Stimulated activated CD4-positive, alpha-beta T cell treated with anti-CD3 and anti-CD28 coated beads, Interleukin-2, amount 100 ng/mL, for 4 hours (primary cell): ENCODE measurements around the gene PLEKHM3.
"Not testable (repeated sequence)": the region's sequence is repeated elsewhere in the genome, so short reads cannot be mapped to it uniquely, and the experiment has no call there.

Source experiments
- DNase-seq: peaks from one replicate; pipeline ENCODE4 v3.0.0-alpha.2; 2020; ENCODE audit warnings: low read depth

PLEKHM3 gene

DNA sequence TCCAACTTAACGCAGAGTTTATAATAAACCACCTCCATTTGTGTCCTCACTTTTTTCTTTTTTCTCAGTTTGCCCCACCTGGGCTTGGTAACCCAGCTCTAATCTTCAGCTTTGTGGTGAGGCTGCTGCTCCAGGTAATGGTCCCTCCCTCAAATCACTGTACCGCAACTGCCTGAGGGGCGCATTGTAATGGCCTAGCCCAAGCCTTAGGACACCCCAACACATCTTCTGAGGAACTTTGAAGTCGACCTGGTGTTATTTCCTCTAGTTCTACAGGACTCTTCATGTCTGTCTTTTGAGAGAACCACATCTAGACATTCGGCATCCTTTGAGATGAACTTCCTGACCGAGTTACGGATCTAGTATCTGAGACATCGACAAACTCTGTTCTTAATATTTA is 99.7 kb downstream of the PLEKHM3 start:
- DNase-seq: no peak

DNA sequence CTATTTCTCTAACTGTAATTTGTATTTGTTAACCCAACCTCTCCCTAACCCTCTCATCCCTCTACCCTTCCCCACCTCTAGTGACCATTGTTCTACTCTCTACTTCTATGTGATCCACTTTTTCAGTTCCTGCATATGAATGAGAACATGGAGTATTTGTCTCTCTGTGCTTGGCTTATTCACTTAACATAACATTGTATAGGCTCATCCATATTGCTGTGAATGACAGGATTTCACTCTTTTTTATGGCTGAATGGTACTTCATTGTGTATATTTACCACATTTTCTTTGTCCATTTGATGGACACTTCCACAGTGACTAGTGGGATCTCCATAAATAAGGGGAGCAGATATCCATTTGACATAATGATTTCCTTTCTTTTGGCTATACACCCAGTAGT is 103.7 kb downstream of the PLEKHM3 start:
- no peak for DNase-seq

GRCh38 chr2:207920721-207921120 is 104.6 kb downstream of the PLEKHM3 start:
- DNase-seq: no peak

- DNase-seq: no peak
Measured at GRCh38 chr2:207920321-207920720, 105.0 kb downstream of the PLEKHM3 start.

DNA sequence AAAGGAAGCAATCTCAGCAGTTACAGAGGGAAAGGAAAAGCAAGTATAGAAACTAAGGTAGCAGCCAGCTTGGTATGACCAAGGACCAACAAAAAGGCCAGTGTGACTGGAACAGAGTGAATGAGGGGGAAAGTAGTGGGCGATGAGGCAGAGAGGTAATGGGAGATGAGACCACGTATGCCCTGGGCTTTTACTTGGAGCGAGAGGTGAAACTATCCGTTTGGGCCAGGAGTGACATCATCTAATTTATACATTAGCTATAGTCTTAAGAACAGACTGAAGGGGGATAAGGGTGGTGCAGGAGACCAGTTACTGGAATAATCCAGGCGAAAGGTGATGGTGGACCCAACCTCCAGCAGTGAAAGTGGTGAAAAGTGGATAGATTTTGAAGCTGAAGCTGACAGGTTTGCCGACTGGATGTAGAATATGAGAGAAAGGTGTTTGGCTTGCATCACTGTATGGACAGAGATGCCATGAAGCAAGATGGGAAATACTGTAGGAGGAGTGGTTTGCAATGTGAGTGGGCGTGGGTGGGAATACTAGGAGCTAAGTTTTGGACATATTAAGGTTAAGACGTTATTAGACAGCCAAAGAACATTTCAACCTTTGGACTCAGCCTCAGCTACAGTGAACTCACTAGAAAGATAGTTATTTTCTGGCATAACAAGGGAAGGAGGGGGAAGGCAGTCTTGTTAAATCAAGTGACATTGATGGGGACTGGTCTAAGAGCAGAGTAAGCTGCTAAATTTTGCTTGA is 106.0 kb downstream of the PLEKHM3 start:
- DNase-seq: no peak

DNA sequence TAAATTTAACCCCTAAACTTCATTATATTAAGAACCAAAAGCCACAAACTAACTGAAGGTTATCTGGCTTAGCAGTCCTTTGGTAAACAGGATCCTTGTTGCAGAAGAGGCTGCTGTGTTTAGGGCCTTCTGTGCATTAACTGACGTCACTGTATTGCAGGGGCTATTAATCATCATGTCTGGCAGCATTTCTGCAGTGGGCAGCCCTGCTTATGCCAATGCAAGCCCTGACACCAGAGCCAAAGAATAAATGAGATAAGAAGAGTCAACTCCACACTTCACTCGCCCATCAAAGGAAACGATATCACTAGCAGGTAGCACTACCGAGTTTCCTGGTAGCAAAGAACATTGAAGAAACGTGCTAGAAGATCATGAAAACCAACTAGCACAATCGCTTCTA is 110.6 kb downstream of the PLEKHM3 start:
- no peak for DNase-seq

- DNase-seq: no peak
Measured at GRCh38 chr2:207913772-207914358, 111.5 kb downstream of the PLEKHM3 start.

DNA sequence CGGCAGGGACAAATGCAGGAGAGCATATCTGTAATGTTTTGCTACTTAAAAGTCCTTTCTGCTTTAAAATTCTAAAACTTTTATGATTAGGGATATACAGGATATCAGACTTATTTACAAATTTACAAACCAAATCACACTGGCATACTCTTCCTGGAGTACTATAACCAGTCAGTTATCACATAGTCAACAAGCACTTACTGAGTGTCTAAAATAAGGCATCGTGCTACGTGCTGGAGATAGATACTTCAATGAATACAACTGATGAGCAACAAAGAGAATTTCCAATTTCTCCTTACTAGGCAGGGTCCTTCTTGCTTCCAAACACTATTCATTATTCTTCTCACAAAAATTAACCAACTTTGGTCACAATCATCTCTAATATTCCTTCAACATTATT is 113.5 kb downstream of the PLEKHM3 start:
- DNase-seq: no peak

GRCh38 chr2:207911215-207911614 is 114.1 kb downstream of the PLEKHM3 start:
- DNase-seq: no peak

GRCh38 chr2:207906495-207906894 is 118.8 kb downstream of the PLEKHM3 start:
- DNase-seq: not testable (repeated sequence)

GRCh38 chr2:207905546-207905945 is 119.8 kb downstream of the PLEKHM3 start:
- no peak for DNase-seq

DNA sequence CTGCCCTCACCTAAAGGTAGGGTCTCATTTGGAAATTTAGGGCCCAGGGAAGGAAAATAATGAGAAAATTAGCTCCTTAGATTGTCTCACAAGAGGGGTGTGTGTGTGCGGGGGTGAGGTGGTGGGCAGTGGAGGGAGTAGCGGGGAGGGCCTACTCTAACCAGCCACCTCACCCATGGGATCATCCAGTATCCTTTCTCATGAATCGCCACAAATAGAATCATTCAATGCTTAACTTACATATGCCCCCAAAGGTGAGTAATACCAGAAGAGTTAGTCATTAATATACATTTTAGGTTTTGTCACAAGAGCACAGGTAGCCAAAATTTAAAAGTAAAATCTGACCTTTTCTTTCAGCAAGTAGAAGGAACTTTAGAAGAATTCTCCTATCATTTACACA is 122.1 kb downstream of the PLEKHM3 start:
- DNase-seq: no peak

DNA sequence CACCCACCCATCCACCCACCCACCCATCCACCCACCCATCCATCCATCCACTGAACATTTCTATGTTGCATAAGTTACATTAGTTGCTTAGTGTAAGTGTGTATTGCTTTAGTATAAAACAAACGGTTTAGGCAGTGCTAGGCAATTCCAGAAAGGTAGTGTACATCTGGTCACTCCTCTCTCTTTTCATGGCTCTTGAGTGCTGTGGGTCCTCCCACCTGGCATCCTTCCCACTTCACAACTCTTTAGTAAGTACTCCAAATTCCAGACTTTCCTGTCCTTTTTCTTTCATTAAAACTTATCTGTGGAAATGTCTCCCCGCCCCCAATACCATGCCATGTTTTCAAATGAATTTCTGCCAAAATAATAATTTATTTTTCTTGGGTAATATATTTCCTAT is 122.5 kb downstream of the PLEKHM3 start:
- DNase-seq: no peak

DNA sequence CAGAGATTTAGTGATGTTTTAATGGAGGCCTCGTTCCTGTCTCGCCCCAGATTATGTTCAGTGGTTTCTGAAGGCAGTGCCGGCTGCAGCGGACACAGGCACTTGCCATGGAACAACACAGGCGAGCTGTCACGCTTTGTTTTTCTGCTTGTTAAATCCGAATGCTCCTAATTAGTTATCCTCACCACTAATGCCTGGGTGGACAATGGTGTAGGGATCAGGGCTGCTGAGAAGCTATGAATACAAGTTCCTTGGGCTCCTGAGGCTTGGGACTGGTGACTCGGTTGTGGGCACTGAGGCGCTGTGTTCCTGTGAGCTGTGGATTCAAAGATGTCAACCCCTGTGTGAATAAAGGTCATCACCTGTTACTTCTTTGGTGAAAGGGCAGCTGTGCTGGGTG is 123.5 kb downstream of the PLEKHM3 start:
- DNase-seq: no peak

DNA sequence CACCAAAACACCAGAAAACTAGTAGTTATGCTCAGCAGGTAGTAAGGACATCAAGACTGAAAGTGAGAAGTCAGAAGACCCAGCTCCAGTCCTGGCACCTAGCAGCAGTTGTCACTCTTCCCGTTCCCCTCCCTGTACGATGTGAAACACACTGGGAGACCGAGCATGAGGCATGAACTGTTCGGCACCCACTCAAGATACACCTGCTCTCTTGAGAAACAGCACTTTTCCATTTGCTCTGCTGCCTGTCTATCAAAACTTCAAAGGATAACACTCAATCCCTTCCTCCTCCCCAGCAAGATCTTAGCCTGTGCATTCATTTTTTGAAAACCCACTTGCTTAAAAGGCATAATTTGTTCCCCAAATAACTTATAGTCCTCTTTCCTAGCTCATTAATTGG is 123.9 kb downstream of the PLEKHM3 start:
- DNase-seq: no peak

DNA sequence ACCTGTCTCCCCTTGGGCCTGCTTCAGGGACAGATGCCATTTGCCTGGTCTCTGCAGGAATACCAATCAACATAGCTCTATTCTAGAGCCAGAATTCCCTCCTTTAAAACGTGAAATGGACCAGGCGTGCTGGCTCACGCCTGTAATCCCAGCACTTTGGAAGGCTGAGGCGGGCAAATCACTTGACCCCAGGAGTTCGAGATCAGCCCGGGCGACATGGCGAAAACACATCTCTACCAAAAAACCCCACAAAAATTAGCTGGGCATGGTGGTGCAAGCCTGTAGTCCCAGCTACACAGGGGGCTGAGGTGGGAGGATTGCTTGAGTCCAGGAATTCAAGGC is 127.0 kb downstream of the PLEKHM3 start:
- no peak for DNase-seq

- no peak for DNase-seq
Measured at GRCh38 chr2:207897541-207898353, 127.6 kb downstream of the PLEKHM3 start.

GRCh38 chr2:207896525-207897285 is 128.6 kb downstream of the PLEKHM3 start:
- no peak for DNase-seq

DNA sequence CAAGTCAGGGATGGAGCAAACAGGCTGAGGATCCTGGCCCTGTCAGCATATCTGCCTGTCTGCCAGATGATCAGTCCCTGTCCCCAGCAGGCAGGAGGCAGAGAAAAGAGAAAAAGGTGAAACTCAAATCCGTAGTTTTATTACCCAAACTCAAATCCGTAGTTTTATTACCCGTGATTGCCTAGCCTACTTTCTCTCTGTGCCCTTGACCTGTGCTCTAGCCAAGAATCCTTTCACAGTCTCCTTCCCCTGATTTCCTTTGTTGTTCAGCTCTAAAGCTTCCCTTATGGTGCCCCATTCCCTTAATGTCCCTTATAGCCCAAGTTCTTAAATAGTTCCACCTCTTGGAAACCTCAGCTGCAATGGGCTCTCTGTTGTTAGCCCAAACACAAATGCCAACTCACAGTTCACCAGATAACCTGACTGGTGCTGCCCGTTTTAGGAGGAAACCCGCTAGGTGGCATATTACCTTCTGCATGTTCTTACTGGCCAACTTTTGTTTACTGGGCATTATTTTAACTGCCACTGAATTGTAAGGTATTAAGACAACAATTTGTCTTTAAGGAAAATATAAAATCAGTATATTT is 130.0 kb downstream of the PLEKHM3 start:
- no peak for DNase-seq

DNA sequence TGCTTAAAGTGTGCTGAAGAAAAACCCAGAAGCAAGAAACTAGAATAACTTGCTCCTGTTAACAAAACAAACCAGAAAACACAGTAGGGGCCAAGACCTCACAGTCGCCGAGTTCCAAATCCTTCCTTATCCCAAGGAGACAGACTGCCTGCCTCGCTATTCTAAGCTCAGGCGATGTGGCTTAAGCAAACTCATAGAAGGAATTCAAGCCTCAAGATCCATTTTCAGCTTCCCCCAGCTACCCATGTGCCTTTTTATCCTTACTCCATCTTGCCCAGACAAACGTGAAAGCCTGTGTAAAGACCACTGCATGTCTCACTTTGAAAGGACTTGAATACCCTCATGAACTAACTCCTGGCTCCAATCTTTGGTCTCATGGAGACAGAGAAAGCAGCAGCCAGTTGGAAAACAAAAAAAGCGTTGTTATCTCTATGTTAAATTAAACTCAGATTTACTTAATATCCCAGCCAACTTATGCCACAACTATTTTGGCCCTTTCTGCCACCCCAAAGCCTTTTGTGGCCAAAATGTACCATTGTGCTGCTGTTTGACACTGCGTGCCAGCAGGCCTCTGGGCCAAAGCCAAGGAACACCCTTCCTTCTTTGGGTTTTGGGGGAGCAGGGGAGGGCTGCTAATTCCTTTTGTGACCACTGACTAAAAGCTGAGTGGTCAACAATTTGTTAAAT is 132.5 kb downstream of the PLEKHM3 start:
- no peak for DNase-seq

DNA sequence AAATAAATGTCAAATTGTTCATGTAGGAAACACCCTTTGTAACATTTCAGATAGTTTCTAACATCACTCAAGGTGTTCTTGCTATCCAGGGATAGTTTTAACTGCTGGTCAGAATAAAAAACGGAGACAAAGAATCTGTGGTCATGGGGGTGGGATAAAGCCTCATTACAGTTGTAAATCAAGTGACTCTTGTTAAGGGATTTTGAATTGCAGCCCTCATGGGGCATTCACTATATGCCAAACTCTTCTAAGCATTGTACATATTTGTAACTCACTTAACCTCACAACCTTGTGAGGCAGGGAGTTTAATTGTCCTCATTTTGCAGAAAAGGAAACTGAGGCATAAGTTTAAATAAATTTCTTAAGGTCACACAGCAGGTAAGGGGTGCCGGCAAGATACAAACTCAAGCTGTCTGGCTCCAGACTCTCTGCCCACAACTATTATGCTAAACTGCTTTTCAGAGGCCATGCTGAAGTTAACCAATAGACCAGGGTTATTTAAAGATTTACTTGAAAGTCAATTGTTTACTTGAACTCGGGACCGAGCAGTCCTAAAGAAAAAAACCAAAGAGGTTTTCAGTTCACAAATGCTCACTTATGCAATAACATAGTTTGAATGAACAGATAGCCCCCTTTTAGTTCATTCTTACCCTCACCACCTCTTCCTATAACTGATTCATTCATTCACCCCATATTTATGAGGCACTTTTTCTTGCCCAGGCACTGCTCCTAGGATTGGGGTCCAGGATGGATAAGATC is 134.1 kb downstream of the PLEKHM3 start:
- no peak for DNase-seq
